ENCODE data around the gene PBX1.

DNA sequence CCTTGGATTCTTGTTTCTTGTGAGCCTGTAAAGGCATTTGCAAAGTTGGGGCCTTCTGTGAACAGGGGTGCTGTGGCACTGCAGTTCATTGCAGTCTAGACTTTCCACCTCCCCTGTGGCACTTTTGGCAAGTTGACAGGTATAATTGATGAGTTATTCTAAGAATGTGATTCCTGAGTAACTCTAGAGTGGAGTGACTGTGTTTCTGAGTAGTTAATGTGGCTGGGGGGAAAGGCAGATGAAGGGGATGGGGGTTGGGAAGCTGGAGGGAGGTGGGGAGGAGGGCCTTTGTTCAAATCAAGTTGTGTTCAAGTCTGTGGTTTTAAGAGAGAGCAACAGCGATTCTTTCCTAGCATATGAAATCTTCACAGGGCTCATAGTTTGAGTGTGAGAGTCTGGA is 32.9 kb downstream of the PBX1 start:
- TF ChIP-seq, protein P1, sequence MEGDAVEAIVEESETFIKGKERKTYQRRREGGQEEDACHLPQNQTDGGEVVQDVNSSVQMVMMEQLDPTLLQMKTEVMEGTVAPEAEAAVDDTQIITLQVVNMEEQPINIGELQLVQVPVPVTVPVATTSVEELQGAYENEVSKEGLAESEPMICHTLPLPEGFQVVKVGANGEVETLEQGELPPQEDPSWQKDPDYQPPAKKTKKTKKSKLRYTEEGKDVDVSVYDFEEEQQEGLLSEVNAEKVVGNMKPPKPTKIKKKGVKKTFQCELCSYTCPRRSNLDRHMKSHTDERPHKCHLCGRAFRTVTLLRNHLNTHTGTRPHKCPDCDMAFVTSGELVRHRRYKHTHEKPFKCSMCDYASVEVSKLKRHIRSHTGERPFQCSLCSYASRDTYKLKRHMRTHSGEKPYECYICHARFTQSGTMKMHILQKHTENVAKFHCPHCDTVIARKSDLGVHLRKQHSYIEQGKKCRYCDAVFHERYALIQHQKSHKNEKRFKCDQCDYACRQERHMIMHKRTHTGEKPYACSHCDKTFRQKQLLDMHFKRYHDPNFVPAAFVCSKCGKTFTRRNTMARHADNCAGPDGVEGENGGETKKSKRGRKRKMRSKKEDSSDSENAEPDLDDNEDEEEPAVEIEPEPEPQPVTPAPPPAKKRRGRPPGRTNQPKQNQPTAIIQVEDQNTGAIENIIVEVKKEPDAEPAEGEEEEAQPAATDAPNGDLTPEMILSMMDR (conservative IDR thresholded peaks at IDR 0.05; ENCODE audit: low read depth in 2 of 2): no peak
- TF ChIP-seq EZH2phosphoT487 (IDR thresholded peaks at IDR 0.05; ENCODE audit: unreplicated experiment): no peak
- TF ChIP-seq EZH2 (IDR thresholded peaks at IDR 0.05; ENCODE audit: low read depth, unreplicated experiment): no peak
- no peak for TF ChIP-seq JUNB (IDR thresholded peaks at IDR 0.05; ENCODE audit: unreplicated experiment)
- TF ChIP-seq POLR2AphosphoS5 (IDR thresholded peaks at IDR 0.05; ENCODE audit: low read depth): no peak

Data from GM23338 (cell line).